CD4-positive, alpha-beta memory T cell (primary cell): ENCODE results near the gene ANKRD11. TPM values are rescaled to one million over a fixed set of nuclear protein-coding genes. Genes with fewer than 3 reads are reported as not detected.

ENCODE experiments used
- CTCF ChIA-PET: fragments of 350-600 bp; sonication (Branson Sonifier 250); formaldehyde crosslinking; loops from one replicate; lab custom pipeline; 2021; ENCODE audit warnings: inconsistent platforms; ENCODE audit not compliant: partially characterized antibody; lab: Charles Lee
- POLR2A ChIA-PET: fragments of 350-600 bp; sonication (Branson Sonifier 250); formaldehyde crosslinking; loops from one replicate; lab custom pipeline; 2021; ENCODE audit not compliant: partially characterized antibody; lab: Charles Lee
- DNase-seq, 5 donors: peaks; one replicate each; pipeline versions ENCODE4 v3.0.0 to v3.0.0-alpha.2; 2020 to 2022; ENCODE audit warnings: mixed read lengths in 1 of 5
- H3K27ac ChIP-seq: one replicate; pipeline ENCODE4 v1.7.0; 2013; ENCODE audit warnings: low read depth, low read length
- H3K27me3 ChIP-seq: 2 replicates; pipeline ENCODE4 v1.7.0; 2013; ENCODE audit warnings: mild to moderate bottlenecking, low read length, moderate library complexity; ENCODE audit not compliant: insufficient read depth
- H3K36me3 ChIP-seq: 2 replicates; pipeline ENCODE4 v1.7.0; 2013; ENCODE audit warnings: mild to moderate bottlenecking, low read length, moderate library complexity; ENCODE audit not compliant: insufficient read depth
- H3K4me1 ChIP-seq: 2 replicates; pipeline ENCODE4 v1.7.0; 2013; ENCODE audit warnings: mild to moderate bottlenecking, low read length, moderate library complexity; ENCODE audit not compliant: insufficient read depth
- H3K4me3 ChIP-seq, 2 donors: one replicate each; pipeline ENCODE4 v1.7.0; 2013; ENCODE audit warnings: low read length in 2 of 2, mild to moderate bottlenecking in 1 of 2
- H3K9me3 ChIP-seq, 2 donors: one replicate each; pipeline ENCODE4 v1.7.0; 2013; ENCODE audit warnings: low read length in 2 of 2, control low read depth in 1 of 2; ENCODE audit not compliant: control insufficient read depth in 1 of 2
- H3K27ac Mint-ChIP-seq, 7 donors: one replicate each; pipeline ENCODE4 v1.8.0; 2020 to 2021; ENCODE audit warnings: mixed read lengths in 7 of 7, mild to moderate bottlenecking in 6 of 7, inconsistent platforms in 3 of 7, moderate library complexity in 3 of 7
- H3K27me3 Mint-ChIP-seq, 2 donors: one replicate each; pipeline ENCODE4 v1.8.0; 2020 to 2021; ENCODE audit warnings: mixed read lengths in 2 of 2
- H3K36me3 Mint-ChIP-seq, 2 donors: one replicate each; pipeline ENCODE4 v1.8.0; 2020 to 2021; ENCODE audit warnings: mixed read lengths in 2 of 2, inconsistent platforms in 1 of 2, mild to moderate bottlenecking in 1 of 2
- H3K4me1 Mint-ChIP-seq, 4 donors: one replicate each; pipeline ENCODE4 v1.8.0; 2020 to 2021; ENCODE audit warnings: mixed read lengths in 4 of 4, mild to moderate bottlenecking in 1 of 4
- H3K4me3 Mint-ChIP-seq, 8 donors: one replicate each; pipeline ENCODE4 v1.8.0; 2020 to 2021; ENCODE audit warnings: mixed read lengths in 8 of 8, mild to moderate bottlenecking in 7 of 8, moderate library complexity in 6 of 8, inconsistent platforms in 3 of 8
- H3K9me3 Mint-ChIP-seq, 8 donors: one replicate each; pipeline ENCODE4 v1.8.0; 2020 to 2021; ENCODE audit warnings: mixed read lengths in 8 of 8, mild to moderate bottlenecking in 5 of 8, inconsistent platforms in 3 of 8, moderate library complexity in 1 of 8
- intact Hi-C: fragments of 100-400 bp; cut with micrococcal nuclease; formaldehyde crosslinking; loops from one replicate; pipeline ENCODE4 v1.15.1; 2023
- polyA plus RNA-seq, 2 donors: library from polyadenylated mRNA; unstranded; fragments of 300-500 nt; fragmentation: Illumina TruSeq; gene quantifications; one replicate each; pipeline ENCODE4 v1.2.3, GENCODE V29; 2021
- total RNA-seq, 2 experiments: library from RNA; stranded (reverse); gene quantifications; one replicate each; pipeline ENCODE4 v1.2.3, GENCODE V29; 2021

The ANKRD11 gene
- total and polyA plus RNA-seq, 4 experiments from 2014 or later: 3.9 to 246 (median 140) TPM

- H3K27ac ChIP-seq: peak overlapping the region; percentile 16
- Mint-ChIP-seq H3K4me1 (peaks cover 70 to 94% (median 85%) of the 10 kb centered on the region in 4 donors), H3K9me3 (peaks cover 0 to 2% (median 0%) of the 10 kb centered on the region in 8 donors)
These were observed 7.5 kb downstream of the ANKRD11 start for GRCh38 chr16:89482817-89483205.

GRCh38 chr16:89482150-89482816 lies 8.1 kb downstream of the ANKRD11 start:
- no peaks in the 10 kb centered on the region for H3K9me3 ChIP-seq
- no peak for DNase-seq
- no peaks in the 10 kb centered on the region for H3K27me3 Mint-ChIP-seq
- ChIA-PET POLR2A (interaction anchor here (0.9 to 3.7 kb wide), 6 partner anchors 8 to 82 kb away, joined by 3 to 29 read pairs (median 11); partner anchors contain the start of gene SPG7), CTCF (interaction anchor here (0.8 to 1.4 kb wide), 2 partner anchors 11 to 36 kb away, joined by 3 to 4 read pairs; no protein-coding TSS in a partner anchor)
- no peaks in the 10 kb centered on the region for H3K27me3 ChIP-seq
- peak overlapping the region in 7 of 8 donors; percentile 44 to 92 (median 84) for H3K4me3 Mint-ChIP-seq
- H3K36me3 ChIP-seq: no peaks in the 10 kb centered on the region
- peak overlapping the region; percentile 16 for H3K27ac ChIP-seq
- intact Hi-C loops: no loop called here
- peaks cover 0 to 2% (median 0%) of the 10 kb centered on the region in 8 donors for H3K9me3 Mint-ChIP-seq
- H3K4me1 ChIP-seq: peaks cover 91% of the 10 kb centered on the region
- H3K4me1 Mint-ChIP-seq: peaks cover 69 to 95% (median 84%) of the 10 kb centered on the region in 4 donors
- peak overlapping the region; percentile 50 to 97 (median 77) for H3K27ac Mint-ChIP-seq
- H3K4me3 ChIP-seq: no peak overlapping the region
- peaks cover 0 to 19% of the 10 kb centered on the region in 2 donors for H3K36me3 Mint-ChIP-seq

More at GRCh38 chr16:89482817-89483205, 7.5 kb downstream of the ANKRD11 start:
- POLR2A ChIA-PET: interaction anchor here (0.5 to 3.7 kb wide), 8 partner anchors 8 to 81 kb away, joined by 3 to 29 read pairs (median 11); partner anchors contain the start of gene SPG7
- Histone ChIP-seq H3K4me3 (no peak overlapping the region), H3K4me1 (peaks cover 91% of the 10 kb centered on the region), H3K9me3 (no peaks in the 10 kb centered on the region), H3K27me3 (no peaks in the 10 kb centered on the region), H3K36me3 (no peaks in the 10 kb centered on the region)
- CTCF ChIA-PET: interaction anchor here (1.2 to 1.3 kb wide), 2 partner anchors 27 to 75 kb away, joined by 3 to 5 read pairs; no protein-coding TSS in a partner anchor
- peak overlapping the region; percentile 64 to 97 (median 83) for H3K27ac Mint-ChIP-seq
- peak overlapping the region; percentile 44 to 92 (median 79) for H3K4me3 Mint-ChIP-seq
- intact Hi-C loops: no loop called here
- peaks cover 0 to 20% of the 10 kb centered on the region in 2 donors for H3K36me3 Mint-ChIP-seq
- H3K27me3 Mint-ChIP-seq: no peaks in the 10 kb centered on the region
- no peak for DNase-seq

GRCh38 chr16:89481356-89481955 lies 8.9 kb downstream of the ANKRD11 start:
- Histone ChIP-seq H3K9me3 (no peaks in the 10 kb centered on the region), H3K27ac (no peak overlapping the region), H3K4me1 (peaks cover 91% of the 10 kb centered on the region), H3K4me3 (no peak overlapping the region), H3K27me3 (no peaks in the 10 kb centered on the region), H3K36me3 (no peaks in the 10 kb centered on the region)
- H3K4me1 Mint-ChIP-seq: peaks cover 72 to 95% (median 85%) of the 10 kb centered on the region in 4 donors
- H3K4me3 Mint-ChIP-seq: peak overlapping the region in 7 of 8 donors; percentile 52 to 92 (median 74)
- no peaks in the 10 kb centered on the region for H3K27me3 Mint-ChIP-seq
- ChIA-PET POLR2A (interaction anchor here (1.4 kb wide), 1 partner anchor 9 kb away, joined by 4 read pairs; no protein-coding TSS in a partner anchor), CTCF (interaction anchor here (0.8 to 1.4 kb wide), 2 partner anchors 10 to 35 kb away, joined by 3 to 4 read pairs; no protein-coding TSS in a partner anchor)
- intact Hi-C loops: no loop called here
- peaks cover 0 to 20% of the 10 kb centered on the region in 2 donors for H3K36me3 Mint-ChIP-seq
- no peak for DNase-seq
- peak overlapping the region in 6 of 7 donors; percentile 50 to 97 (median 68) for H3K27ac Mint-ChIP-seq
- peaks cover 0 to 2% (median 0%) of the 10 kb centered on the region in 8 donors for H3K9me3 Mint-ChIP-seq

DNA sequence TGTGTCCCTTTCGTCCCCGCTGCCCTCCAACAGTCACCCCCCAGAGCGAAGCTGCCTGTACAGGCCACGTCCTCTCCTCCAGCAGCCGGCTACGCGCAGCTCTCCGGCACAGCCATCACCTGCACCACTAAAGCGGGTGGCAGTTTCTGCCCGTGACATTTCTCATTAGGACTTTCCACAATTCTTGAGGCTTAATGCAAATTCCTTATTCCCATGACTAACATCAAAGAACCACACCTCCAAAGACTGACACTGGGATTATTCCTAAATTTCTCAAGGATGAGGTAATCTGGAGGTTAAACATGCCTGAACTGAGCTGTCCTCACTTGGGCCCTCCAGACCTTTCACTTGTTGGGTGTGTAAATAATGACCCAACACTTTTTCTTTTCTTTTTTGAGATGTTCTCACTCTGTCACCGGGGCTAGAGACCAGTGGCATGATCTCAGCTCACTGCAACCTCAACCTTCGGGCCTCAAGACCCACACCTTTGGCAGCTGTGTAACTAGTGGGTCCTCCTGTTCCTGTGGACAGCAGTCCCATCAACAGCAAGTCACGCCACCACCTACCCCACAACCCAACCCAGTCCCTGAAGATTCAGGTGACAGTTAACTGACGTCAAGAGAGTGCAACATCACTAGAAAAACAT lies 11.7 kb downstream of the ANKRD11 start:
- ChIA-PET CTCF (no interaction called here), POLR2A (interaction anchor here (2.4 kb wide), 1 partner anchor 10 kb away, joined by 5 read pairs; no protein-coding TSS in a partner anchor)
- Mint-ChIP-seq H3K4me3 (peak overlapping the region in 7 of 8 donors; percentile 74 to 91 (median 81)), H3K27me3 (no peaks in the 10 kb centered on the region), H3K36me3 (peaks cover 0 to 18% of the 10 kb centered on the region in 2 donors), H3K4me1 (peaks cover 67 to 95% (median 82%) of the 10 kb centered on the region in 4 donors), H3K27ac (peak overlapping the region; percentile 77 to 91 (median 82)), H3K9me3 (no peaks in the 10 kb centered on the region)
- Histone ChIP-seq H3K27ac (no peak overlapping the region), H3K9me3 (no peaks in the 10 kb centered on the region), H3K27me3 (no peaks in the 10 kb centered on the region), H3K36me3 (no peaks in the 10 kb centered on the region), H3K4me3 (no peak overlapping the region), H3K4me1 (peaks cover 91% of the 10 kb centered on the region)
- intact Hi-C loops: no loop called here
- no peak for DNase-seq

DNA sequence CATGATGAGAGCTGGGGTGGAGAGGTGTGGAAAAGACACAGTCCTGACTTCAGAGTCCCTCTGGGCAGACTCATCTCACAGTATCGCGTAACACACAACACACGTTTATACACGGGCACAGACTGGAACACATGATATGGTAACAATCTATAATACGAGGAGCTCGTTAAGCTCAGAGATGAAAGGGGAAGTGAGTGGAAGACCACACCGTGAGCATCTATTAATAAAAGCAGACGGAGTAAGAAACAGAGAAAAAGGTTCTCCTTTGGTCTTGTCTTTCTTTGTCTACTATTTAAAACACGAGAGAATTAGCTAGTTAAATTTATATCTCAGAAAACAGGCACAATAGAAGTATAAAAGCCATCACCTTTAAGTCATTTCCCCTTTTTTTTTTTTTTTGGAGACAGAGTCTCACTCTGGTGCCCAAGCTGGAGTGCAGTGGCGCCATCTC lies 13.5 kb downstream of the ANKRD11 start:
- H3K4me3 Mint-ChIP-seq: peak overlapping the region in 7 of 8 donors; percentile 4 to 84 (median 65)
- Histone ChIP-seq H3K4me3 (no peak overlapping the region), H3K36me3 (no peaks in the 10 kb centered on the region), H3K4me1 (peaks cover 91% of the 10 kb centered on the region), H3K27me3 (no peaks in the 10 kb centered on the region), H3K27ac (no peak overlapping the region), H3K9me3 (no peaks in the 10 kb centered on the region)
- no peak for DNase-seq
- peaks cover 68 to 96% (median 83%) of the 10 kb centered on the region in 4 donors for H3K4me1 Mint-ChIP-seq
- peaks cover 0 to 14% of the 10 kb centered on the region in 2 donors for H3K36me3 Mint-ChIP-seq
- H3K27me3 Mint-ChIP-seq: no peaks in the 10 kb centered on the region
- ChIA-PET POLR2A (interaction anchor here (1.2 to 1.4 kb wide), 2 partner anchors 8 to 30 kb away, joined by 3 read pairs; no protein-coding TSS in a partner anchor), CTCF (interaction anchor here (0.7 kb wide), 1 partner anchor 236 kb away, joined by 3 read pairs; no protein-coding TSS in a partner anchor)
- peak overlapping the region; percentile 9 to 89 (median 66) for H3K27ac Mint-ChIP-seq
- intact Hi-C loops: no loop called here
- H3K9me3 Mint-ChIP-seq: no peaks in the 10 kb centered on the region

GRCh38 chr16:89476379-89476778 lies 14.0 kb downstream of the ANKRD11 start:
- Histone ChIP-seq H3K4me3 (no peak overlapping the region), H3K27me3 (no peaks in the 10 kb centered on the region), H3K4me1 (peaks cover 91% of the 10 kb centered on the region), H3K27ac (no peak overlapping the region), H3K9me3 (no peaks in the 10 kb centered on the region), H3K36me3 (no peaks in the 10 kb centered on the region)
- POLR2A ChIA-PET: interaction anchor here (1.2 kb wide), 1 partner anchor 30 kb away, joined by 3 read pairs; no protein-coding TSS in a partner anchor
- Mint-ChIP-seq H3K36me3 (peaks cover 0 to 13% of the 10 kb centered on the region in 2 donors), H3K4me3 (peak overlapping the region in 7 of 8 donors; percentile 36 to 84 (median 65)), H3K27ac (peak overlapping the region; percentile 47 to 89 (median 66)), H3K4me1 (peaks cover 68 to 96% (median 83%) of the 10 kb centered on the region in 4 donors), H3K27me3 (no peaks in the 10 kb centered on the region), H3K9me3 (no peaks in the 10 kb centered on the region)
- CTCF ChIA-PET: no interaction called here
- intact Hi-C loops: no loop called here
- DNase-seq: no peak
